PC-9 (cell line): ENCODE data around the gene LCLAT1. TPM values are rescaled to one million over a fixed set of nuclear protein-coding genes. Genes with fewer than 3 reads are reported as not detected.

Source experiments
- BruUV-seq: library from RNA; stranded (reverse); fragments of 400-500 nt; replicated peaks from 2 replicates; lab custom pipeline; 2021; lab: Mats Ljungman, UMichigan
- CTCF ChIA-PET: fragments of 300-600 bp; sonication (Branson Sonifier 250); formaldehyde crosslinking; loops from one replicate; lab custom pipeline; 2022; ENCODE audit warnings: antibody characterized with exemption; lab: Charles Lee
- POLR2A ChIA-PET: fragments of 300-600 bp; sonication (Branson Sonifier 250); formaldehyde crosslinking; loops from one replicate; lab custom pipeline; 2022; ENCODE audit warnings: antibody characterized with exemption; ENCODE audit not compliant: unreplicated experiment; lab: Charles Lee
- DNase-seq, 2 experiments: peaks; one replicate each; pipeline versions ENCODE4 v3.0.0 to v3.0.0-alpha.2; 2015 to 2022; ENCODE audit warnings: mixed read lengths in 1 of 2
- H2AFZ ChIP-seq: fragments of 200-600 bp; sonication (generic); 2 replicates; pipeline ENCODE4 v1.8.1; 2017; ENCODE audit warnings: antibody characterized with exemption
- H3F3A ChIP-seq: fragments of 200-600 bp; sonication (generic); 2 replicates; pipeline ENCODE4 v1.8.1; 2017; ENCODE audit warnings: antibody characterized with exemption, mild to moderate bottlenecking, low read depth; ENCODE audit not compliant: insufficient read depth
- H3K27ac ChIP-seq: fragments of 200-600 bp; sonication (generic); 2 replicates; pipeline ENCODE4 v1.6.1; 2016; ENCODE audit warnings: mixed run types
- H3K27me3 ChIP-seq: fragments of 200-600 bp; sonication (generic); 2 replicates; pipeline ENCODE4 v1.6.1; 2016; ENCODE audit warnings: low read depth, mixed run types; ENCODE audit not compliant: insufficient read depth
- H3K36me3 ChIP-seq: fragments of 200-600 bp; sonication (generic); 2 replicates; pipeline ENCODE4 v1.6.1; 2016; ENCODE audit warnings: low read depth, mixed run types
- H3K4me1 ChIP-seq: fragments of 200-600 bp; sonication (generic); replicated peaks from 2 replicates; pipeline ENCODE4 v1.6.1; 2016; ENCODE audit warnings: mixed run types; ENCODE audit not compliant: insufficient read depth
- H3K4me2 ChIP-seq: fragments of 200-600 bp; sonication (generic); 2 replicates; pipeline ENCODE4 v1.6.1; 2017; ENCODE audit warnings: mixed run types
- H3K4me3 ChIP-seq: fragments of 200-600 bp; sonication (generic); 2 replicates; pipeline ENCODE4 v1.6.1; 2016; ENCODE audit warnings: mixed run types
- H3K79me2 ChIP-seq: fragments of 200-600 bp; sonication (generic); 2 replicates; pipeline ENCODE4 v1.6.1; 2017; ENCODE audit warnings: low read depth, mixed run types
- H3K9me2 ChIP-seq: fragments of 200-600 bp; sonication (generic); 2 replicates; pipeline ENCODE4 v1.8.1; 2017; ENCODE audit warnings: mild to moderate bottlenecking; ENCODE audit not compliant: insufficient read depth
- H3K9me3 ChIP-seq: fragments of 200-600 bp; sonication (generic); 2 replicates; pipeline ENCODE4 v1.8.1; 2016; ENCODE audit warnings: low read depth; ENCODE audit not compliant: insufficient read depth
- H4K20me1 ChIP-seq: fragments of 200-600 bp; sonication (generic); 2 replicates; pipeline ENCODE4 v1.8.1; 2017; ENCODE audit not compliant: insufficient read depth
- EZH2 ChIP-seq: fragments of 200-600 bp; sonication (generic); IDR thresholded peaks from 2 replicates; pipeline ENCODE4 v1.8.0; 2017; ENCODE audit warnings: antibody characterized with exemption, low read depth
- intact Hi-C: fragments of 100-400 bp; cut with micrococcal nuclease; formaldehyde crosslinking; loops from one replicate; pipeline ENCODE4 v1.10.0; 2022; ENCODE audit not compliant: unreplicated experiment
- total RNA-seq: library from RNA; stranded (reverse); gene quantifications from 2 replicates; pipeline ENCODE4 v1.2.3, GENCODE V29; 2021
- TF ChIP-seq, protein P1 (sequence below): fragments of 200-600 bp; sonication (generic); conservative IDR thresholded peaks from 2 replicates; pipeline ENCODE4 v1.6.1; 2017; ENCODE audit warnings: mixed run types, antibody characterized with exemption, mild to moderate bottlenecking, moderate library complexity

Gene LCLAT1
- total RNA-seq, 1 experiment from 2014 or later, result 35.7 TPM

GRCh38 chr2:30443081-30443480 is 4.0 kb upstream of the LCLAT1 start:
- no peaks in the 10 kb centered on the region for H3F3A ChIP-seq
- no peak for TF ChIP-seq EZH2
- TF ChIP-seq, protein P1, sequence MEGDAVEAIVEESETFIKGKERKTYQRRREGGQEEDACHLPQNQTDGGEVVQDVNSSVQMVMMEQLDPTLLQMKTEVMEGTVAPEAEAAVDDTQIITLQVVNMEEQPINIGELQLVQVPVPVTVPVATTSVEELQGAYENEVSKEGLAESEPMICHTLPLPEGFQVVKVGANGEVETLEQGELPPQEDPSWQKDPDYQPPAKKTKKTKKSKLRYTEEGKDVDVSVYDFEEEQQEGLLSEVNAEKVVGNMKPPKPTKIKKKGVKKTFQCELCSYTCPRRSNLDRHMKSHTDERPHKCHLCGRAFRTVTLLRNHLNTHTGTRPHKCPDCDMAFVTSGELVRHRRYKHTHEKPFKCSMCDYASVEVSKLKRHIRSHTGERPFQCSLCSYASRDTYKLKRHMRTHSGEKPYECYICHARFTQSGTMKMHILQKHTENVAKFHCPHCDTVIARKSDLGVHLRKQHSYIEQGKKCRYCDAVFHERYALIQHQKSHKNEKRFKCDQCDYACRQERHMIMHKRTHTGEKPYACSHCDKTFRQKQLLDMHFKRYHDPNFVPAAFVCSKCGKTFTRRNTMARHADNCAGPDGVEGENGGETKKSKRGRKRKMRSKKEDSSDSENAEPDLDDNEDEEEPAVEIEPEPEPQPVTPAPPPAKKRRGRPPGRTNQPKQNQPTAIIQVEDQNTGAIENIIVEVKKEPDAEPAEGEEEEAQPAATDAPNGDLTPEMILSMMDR, result no peak
- H3K4me1 ChIP-seq, result peaks cover 12% of the 10 kb centered on the region
- intact Hi-C loops, result no loop called here
- 0 out of 2 replicates have a peak, but pooled peaks cover 4% of the 10 kb centered on the region for H3K9me2 ChIP-seq
- H3K36me3 ChIP-seq, result no peaks in the 10 kb centered on the region
- no peaks in the 10 kb centered on the region for H4K20me1 ChIP-seq
- no peak for DNase-seq
- peaks cover 9% of the 10 kb centered on the region for H3K79me2 ChIP-seq
- H3K4me2 ChIP-seq, result no peak overlapping the region
- ChIA-PET POLR2A (no interaction called here), CTCF (no interaction called here)
- H3K4me3 ChIP-seq, result no peak overlapping the region
- no peaks in the 10 kb centered on the region for H3K9me3 ChIP-seq
- no TSS peak for BruUV-seq
- H3K27me3 ChIP-seq, result no peaks in the 10 kb centered on the region
- H2AFZ ChIP-seq, result no peak overlapping the region
- H3K27ac ChIP-seq, result no peak overlapping the region

- no peak for TF ChIP-seq EZH2
- TF ChIP-seq, protein P1, result no peak
- H3K9me3 ChIP-seq, result no peaks in the 10 kb centered on the region
- H3K36me3 ChIP-seq, result no peaks in the 10 kb centered on the region
- no peaks in the 10 kb centered on the region for H4K20me1 ChIP-seq
- POLR2A ChIA-PET, result no interaction called here
- intact Hi-C loops, result no loop called here
- H3K79me2 ChIP-seq, result peaks cover 21% of the 10 kb centered on the region
- no peak for DNase-seq
- H3K9me2 ChIP-seq, result 0 out of 2 replicates have a peak, but pooled peaks cover 4% of the 10 kb centered on the region
- H3K27ac ChIP-seq, result no peak overlapping the region
- H3K4me1 ChIP-seq, result peaks cover 23% of the 10 kb centered on the region
- H3K27me3 ChIP-seq, result no peaks in the 10 kb centered on the region
- no peak overlapping the region for H3K4me2 ChIP-seq
- H3F3A ChIP-seq, result no peaks in the 10 kb centered on the region
- H2AFZ ChIP-seq, result no peak overlapping the region
- CTCF ChIA-PET, result no interaction called here
- no peak overlapping the region for H3K4me3 ChIP-seq
- BruUV-seq, result no TSS peak
Observed at GRCh38 chr2:30444273-30444672, 2.8 kb upstream of the LCLAT1 start.

DNA sequence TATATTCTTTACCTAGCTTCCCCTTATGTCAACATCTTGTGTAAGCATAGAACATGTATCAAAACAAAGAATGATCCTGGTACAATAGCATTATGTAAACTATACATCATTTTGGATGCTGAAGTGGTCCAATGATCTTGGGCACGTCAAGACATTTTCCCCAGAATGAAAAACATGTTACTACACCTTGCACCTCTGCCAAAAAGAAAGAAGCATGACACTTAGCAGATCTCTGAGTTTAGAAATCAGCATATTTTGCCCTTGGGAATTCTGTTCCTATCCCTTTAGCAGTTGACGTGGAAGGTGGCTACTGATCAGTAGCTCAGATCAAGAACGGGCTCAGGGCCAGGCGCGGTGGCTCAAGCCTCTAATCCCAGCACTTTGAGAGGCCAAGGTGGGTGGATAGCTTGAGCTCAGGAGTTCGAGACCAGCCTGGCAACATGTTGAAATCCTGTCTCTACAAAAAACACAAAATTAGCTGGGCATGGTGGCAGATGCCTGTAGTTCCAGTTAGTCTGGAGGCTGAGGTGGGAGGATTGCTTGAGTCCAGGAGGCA is 1.7 kb upstream of the LCLAT1 start:
- H3K9me2 ChIP-seq, result 0 out of 2 replicates have a peak, but pooled peaks cover 4% of the 10 kb centered on the region
- intact Hi-C loops, result no loop called here
- H3K27ac ChIP-seq, result no peak overlapping the region
- H3F3A ChIP-seq, result no peaks in the 10 kb centered on the region
- TF ChIP-seq, protein P1, result no peak
- TF ChIP-seq EZH2, result no peak
- H2AFZ ChIP-seq, result no peak overlapping the region
- no peaks in the 10 kb centered on the region for H3K36me3 ChIP-seq
- H3K4me1 ChIP-seq, result peaks cover 23% of the 10 kb centered on the region
- H4K20me1 ChIP-seq, result peaks cover 4% of the 10 kb centered on the region; the same call in 1 of the 2 replicates
- no TSS peak for BruUV-seq
- no peak overlapping the region for H3K4me2 ChIP-seq
- no peaks in the 10 kb centered on the region for H3K27me3 ChIP-seq
- DNase-seq, result no peak
- CTCF ChIA-PET, result no interaction called here
- peaks cover 32% of the 10 kb centered on the region for H3K79me2 ChIP-seq
- no peak overlapping the region for H3K4me3 ChIP-seq
- H3K9me3 ChIP-seq, result no peaks in the 10 kb centered on the region
- POLR2A ChIA-PET, result no interaction called here
